ENCODE data around the gene NARS2.

GRCh38 chr11:78402847-78403246 lies 171.8 kb downstream of the NARS2 start:
- no peak for TF ChIP-seq POLR2A (IDR thresholded peaks at IDR 0.05; ENCODE audit: low read length)
- no peak for TF ChIP-seq GATA1 (IDR thresholded peaks at IDR 0.05; ENCODE audit: low read depth, low read length)
